PC-9 (cell line): ENCODE data around the gene SLC27A1.

ENCODE experiments used
- CTCF ChIP-seq: fragments of 200-600 bp; sonication (generic); conservative IDR thresholded peaks from 2 replicates; pipeline ENCODE4 v1.6.1; 2017; ENCODE audit warnings: mixed run types, antibody characterized with exemption, mild to moderate bottlenecking, moderate library complexity
- EZH2 ChIP-seq: fragments of 200-600 bp; sonication (generic); IDR thresholded peaks from 2 replicates; pipeline ENCODE4 v1.8.0; 2017; ENCODE audit warnings: antibody characterized with exemption, low read depth

GRCh38 chr19:17445526-17446165, 24.7 kb upstream of the SLC27A1 start:
- no peak for TF ChIP-seq CTCF
- TF ChIP-seq EZH2: no peak
